ENCODE data around the gene RCN1. TPM values are rescaled to one million over a fixed set of nuclear protein-coding genes. Genes with fewer than 3 reads are reported as not detected.

RCN1 gene
- total and polyA plus RNA-seq, 2 donors (not counting 3 experiments of a cell fraction or from before 2014, with no cell fraction given), result 174 to 285 TPM

- dilution Hi-C loops (cut with MboI; ENCODE audit: extremely low pct_ligation_motif_present, low sequenced_read_pairs), result no loop called here
Measured at GRCh38 chr11:32148895-32149294, 58.0 kb downstream of the RCN1 start.

More at GRCh38 chr11:32148895-32149294, 58.0 kb downstream of the RCN1 start:
- intact Hi-C loops (cut with micrococcal nuclease), result no loop called here
- H3K9me3 ChIP-seq (replicated peaks; ENCODE audit: control insufficient read depth, insufficient read depth, low read length), result no peaks in the 10 kb centered on the region
- BruUV-seq (replicated peaks), result no TSS peak
- CTCF ChIA-PET, result interaction anchor here (1.9 kb wide), 1 partner anchor 97 kb away, joined by 6 read pairs; no protein-coding TSS in a partner anchor
- H3K4me1 ChIP-seq (ENCODE audit: control insufficient read depth, extremely low read depth, insufficient read depth, low read length), result peaks cover 2% of the 10 kb centered on the region
- no peaks in the 10 kb centered on the region for H3K9me1 ChIP-seq (replicated peaks; ENCODE audit: control insufficient read depth, extremely low read depth, insufficient read depth, low read length)
- no peaks in the 10 kb centered on the region for H4K20me1 ChIP-seq (replicated peaks; ENCODE audit: control insufficient read depth, extremely low read depth, insufficient read depth, low read length)
- H3K4me2 ChIP-seq (ENCODE audit: insufficient read depth, low read length), result no peak overlapping the region
- H2AFZ ChIP-seq (ENCODE audit: low read depth, low read length), result no peak overlapping the region
- no peak overlapping the region for H3K4me3 ChIP-seq (replicated peaks in 1 of 3; ENCODE audit: insufficient read depth in 1 of 3, low read depth in 1 of 3, low read length in 3 of 3)
- POLR2A ChIA-PET, result no interaction called here
- no peak overlapping the region for H3K9ac ChIP-seq (replicated peaks; ENCODE audit: extremely low read depth, insufficient read depth, low read length)
- no peak for TF ChIP-seq CTCF (IDR thresholded peaks at IDR 0.05; ENCODE audit: extremely low read depth in 1 of 2, insufficient read depth in 1 of 2, low read depth in 1 of 2, low read length in 2 of 2)
- TF ChIP-seq EZH2 (IDR thresholded peaks at IDR 0.05; ENCODE audit: borderline replicate concordance, low read depth, low read length, severe bottlenecking), result no peak
- TF ChIP-seq FOS (IDR thresholded peaks at IDR 0.05; ENCODE audit: borderline replicate concordance, insufficient read depth, low read length), result no peak
- no peak for TF ChIP-seq MYC (IDR thresholded peaks at IDR 0.05; ENCODE audit: low read depth, low read length)
- no peak for TF ChIP-seq GATA2 (IDR thresholded peaks at IDR 0.05; ENCODE audit: insufficient read depth, insufficient read length, low read depth, low read length)
- no peak for TF ChIP-seq MAX (IDR thresholded peaks at IDR 0.05; ENCODE audit: insufficient read depth, insufficient read length)
- no peak for TF ChIP-seq POLR2AphosphoS5 (IDR thresholded peaks at IDR 0.05; ENCODE audit: insufficient read depth, low read depth, low read length)
- no peak for TF ChIP-seq POLR2A (IDR thresholded peaks at IDR 0.05; ENCODE audit: low read depth, low read length)
- TF ChIP-seq JUN (IDR thresholded peaks at IDR 0.05; ENCODE audit: borderline replicate concordance, insufficient read depth, insufficient read length, low read depth), result no peak
- peaks cover 0 to 6% of the 10 kb centered on the region in 2 experiments for H3K27me3 ChIP-seq (ENCODE audit: control insufficient read depth in 2 of 2, insufficient read depth in 2 of 2, low read length in 2 of 2)
- no peaks in the 10 kb centered on the region for H3K36me3 ChIP-seq (ENCODE audit: control insufficient read depth in 2 of 2, extremely low read depth in 1 of 2, insufficient read depth in 2 of 2, low read length in 2 of 2)
- DNase-seq (ENCODE audit: low read depth, low spot score), result no peak
- FAIRE-seq, result no peak
- H3K79me2 ChIP-seq (ENCODE audit: control insufficient read depth, insufficient read depth, low read length), result no peaks in the 10 kb centered on the region
- no peak overlapping the region for H3K27ac ChIP-seq (ENCODE audit: insufficient read depth, low read depth, low read length)
